ENCODE data around the gene FEZF1.

Gene FEZF1

DNA sequence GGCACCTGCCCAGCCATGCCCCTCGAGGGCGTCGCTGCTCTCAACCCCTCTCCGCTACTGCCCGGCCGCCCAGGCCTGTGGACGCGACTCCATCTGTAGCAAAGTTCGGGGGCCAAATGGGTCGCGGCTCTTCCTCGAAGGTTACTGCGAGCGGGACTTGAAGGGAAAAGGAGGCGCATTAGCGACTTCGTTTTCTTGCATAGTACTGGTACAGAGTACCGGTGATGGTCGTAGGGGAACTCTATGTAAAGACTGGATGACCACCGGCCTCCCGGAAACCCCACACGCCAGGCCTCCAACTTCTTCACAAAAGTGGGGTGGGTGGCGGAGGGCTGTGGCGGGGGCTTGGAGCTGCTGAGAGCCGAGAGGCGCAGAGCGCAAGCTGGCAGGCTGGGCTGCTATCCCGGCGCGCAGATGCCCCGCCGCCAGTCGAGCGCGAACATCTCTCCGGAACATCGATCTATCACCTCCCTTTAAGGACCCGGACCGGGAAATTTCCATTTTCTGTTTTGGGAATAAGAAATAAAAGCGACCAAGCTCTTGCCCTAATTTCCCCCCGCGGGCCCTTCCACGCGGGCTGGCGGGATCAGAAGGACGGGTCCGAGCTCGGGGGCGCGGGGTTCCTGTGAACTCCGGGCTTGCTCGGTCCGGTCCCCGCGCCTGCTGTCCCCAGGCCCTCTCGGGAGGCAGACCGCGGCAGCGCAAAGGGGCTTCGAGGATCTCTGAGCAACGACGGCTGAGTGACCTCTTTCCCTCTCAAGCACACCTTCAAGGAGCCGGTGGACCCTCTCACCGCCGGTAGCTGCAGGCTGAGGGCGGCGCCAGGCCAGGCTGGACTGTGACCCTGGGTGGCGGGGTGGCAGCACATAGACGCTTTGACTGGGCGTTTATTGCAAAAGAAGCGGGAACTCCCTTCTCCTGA, 12.2 kb upstream of the FEZF1 start:
- no peak overlapping the region for H3K4me3 ChIP-seq (ENCODE audit: low read depth, low read length)
- TF ChIP-seq, protein P1, sequence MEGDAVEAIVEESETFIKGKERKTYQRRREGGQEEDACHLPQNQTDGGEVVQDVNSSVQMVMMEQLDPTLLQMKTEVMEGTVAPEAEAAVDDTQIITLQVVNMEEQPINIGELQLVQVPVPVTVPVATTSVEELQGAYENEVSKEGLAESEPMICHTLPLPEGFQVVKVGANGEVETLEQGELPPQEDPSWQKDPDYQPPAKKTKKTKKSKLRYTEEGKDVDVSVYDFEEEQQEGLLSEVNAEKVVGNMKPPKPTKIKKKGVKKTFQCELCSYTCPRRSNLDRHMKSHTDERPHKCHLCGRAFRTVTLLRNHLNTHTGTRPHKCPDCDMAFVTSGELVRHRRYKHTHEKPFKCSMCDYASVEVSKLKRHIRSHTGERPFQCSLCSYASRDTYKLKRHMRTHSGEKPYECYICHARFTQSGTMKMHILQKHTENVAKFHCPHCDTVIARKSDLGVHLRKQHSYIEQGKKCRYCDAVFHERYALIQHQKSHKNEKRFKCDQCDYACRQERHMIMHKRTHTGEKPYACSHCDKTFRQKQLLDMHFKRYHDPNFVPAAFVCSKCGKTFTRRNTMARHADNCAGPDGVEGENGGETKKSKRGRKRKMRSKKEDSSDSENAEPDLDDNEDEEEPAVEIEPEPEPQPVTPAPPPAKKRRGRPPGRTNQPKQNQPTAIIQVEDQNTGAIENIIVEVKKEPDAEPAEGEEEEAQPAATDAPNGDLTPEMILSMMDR (IDR thresholded peaks at IDR 0.05; ENCODE audit: low read depth, low read length), result no peak
- TF ChIP-seq POLR2A (IDR thresholded peaks at IDR 0.05; ENCODE audit: extremely low read depth, insufficient read length) (no peak), MYC (IDR thresholded peaks at IDR 0.05; ENCODE audit: low read depth, low read length) (no peak)
- TF ChIP-seq, protein P2, sequence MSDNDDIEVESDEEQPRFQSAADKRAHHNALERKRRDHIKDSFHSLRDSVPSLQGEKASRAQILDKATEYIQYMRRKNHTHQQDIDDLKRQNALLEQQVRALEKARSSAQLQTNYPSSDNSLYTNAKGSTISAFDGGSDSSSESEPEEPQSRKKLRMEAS (IDR thresholded peaks at IDR 0.05; ENCODE audit: low read depth, low read length), result no peak
- no peak for DNase-seq (ENCODE audit: low read depth)

DNA sequence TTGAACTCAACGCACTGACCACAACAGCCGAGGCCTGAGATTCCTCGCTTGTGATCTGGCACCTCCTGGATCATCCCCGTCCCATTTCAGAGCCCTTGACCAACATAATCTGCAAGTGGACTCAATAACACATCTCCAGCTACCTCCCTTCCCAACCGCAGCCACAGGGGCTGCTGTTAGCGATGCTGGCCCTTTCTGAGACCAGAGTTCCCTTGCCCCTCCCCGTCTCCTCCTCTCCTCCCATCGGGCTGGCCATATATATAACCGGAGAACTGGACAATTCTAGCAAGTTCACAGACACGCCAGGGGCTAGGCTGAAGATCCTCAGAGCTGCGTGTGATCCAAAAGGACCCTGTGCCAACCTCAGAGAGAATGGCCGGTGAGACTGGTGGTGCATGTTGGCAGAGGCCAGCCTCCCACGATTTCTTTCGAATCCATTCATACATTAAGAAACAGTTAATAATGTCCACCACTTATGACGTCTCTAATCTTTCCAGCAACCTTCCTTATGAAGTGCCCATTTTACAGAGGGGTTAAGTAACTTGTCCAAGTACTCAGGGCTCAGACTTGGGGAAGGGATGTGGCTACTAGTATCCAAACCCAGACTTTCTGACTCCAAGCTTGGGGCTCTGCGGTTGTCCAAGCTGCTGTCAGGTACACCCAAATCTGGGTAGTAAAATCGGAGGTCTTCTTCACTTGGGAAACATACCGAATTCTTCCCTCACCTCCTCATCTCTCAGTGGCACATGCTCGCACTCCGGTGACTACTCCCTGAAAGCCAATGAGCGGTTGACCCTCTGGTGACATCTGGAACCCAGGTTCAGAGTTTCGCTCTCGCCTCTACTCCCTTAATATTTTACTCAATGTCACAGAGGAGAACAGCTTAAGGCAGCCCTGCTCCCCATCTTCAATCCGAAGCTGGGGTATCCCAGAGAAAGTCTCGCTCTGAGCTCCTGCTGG, 11.2 kb upstream of the FEZF1 start:
- DNase-seq (ENCODE audit: low read depth), result no peak
- TF ChIP-seq, protein P1 (IDR thresholded peaks at IDR 0.05; ENCODE audit: low read depth, low read length), result no peak
- no peak for TF ChIP-seq POLR2A (IDR thresholded peaks at IDR 0.05; ENCODE audit: extremely low read depth, insufficient read length)
- TF ChIP-seq, protein P2 (IDR thresholded peaks at IDR 0.05; ENCODE audit: low read depth, low read length), result no peak
- no peak for TF ChIP-seq MYC (IDR thresholded peaks at IDR 0.05; ENCODE audit: low read depth, low read length)

DNA sequence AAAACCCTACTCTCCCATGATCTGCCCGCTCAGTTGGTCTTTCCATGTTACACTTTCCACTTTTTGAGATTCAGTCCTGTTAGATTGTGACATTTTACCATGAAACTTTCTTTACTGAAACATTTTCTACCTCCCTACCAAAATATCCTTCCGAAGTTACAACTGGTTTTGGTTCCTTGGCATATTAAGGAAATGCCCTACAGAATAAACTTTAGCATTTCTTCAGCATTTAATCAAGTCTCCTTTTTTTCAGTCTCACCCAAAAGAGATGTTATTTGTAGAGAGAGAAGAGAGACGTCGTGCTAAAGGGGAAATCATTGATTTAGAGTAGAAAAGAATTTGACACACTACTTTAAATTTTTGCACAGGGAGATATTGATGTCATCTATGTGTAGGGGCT, 9.7 kb upstream of the FEZF1 start:
- DNase-seq (ENCODE audit: low read depth), result no peak
- TF ChIP-seq, protein P1 (IDR thresholded peaks at IDR 0.05; ENCODE audit: low read depth, low read length), result no peak
- TF ChIP-seq, protein P2 (IDR thresholded peaks at IDR 0.05; ENCODE audit: low read depth, low read length), result no peak
- no peak for TF ChIP-seq MYC (IDR thresholded peaks at IDR 0.05; ENCODE audit: low read depth, low read length)
- TF ChIP-seq POLR2A (IDR thresholded peaks at IDR 0.05; ENCODE audit: extremely low read depth, insufficient read length), result no peak
- H3K4me3 ChIP-seq (ENCODE audit: low read depth, low read length), result no peak overlapping the region

More for the DNA sequence above, 11.2 kb upstream of the FEZF1 start:
- no peak overlapping the region for H3K4me3 ChIP-seq (ENCODE audit: low read depth, low read length)

DNA sequence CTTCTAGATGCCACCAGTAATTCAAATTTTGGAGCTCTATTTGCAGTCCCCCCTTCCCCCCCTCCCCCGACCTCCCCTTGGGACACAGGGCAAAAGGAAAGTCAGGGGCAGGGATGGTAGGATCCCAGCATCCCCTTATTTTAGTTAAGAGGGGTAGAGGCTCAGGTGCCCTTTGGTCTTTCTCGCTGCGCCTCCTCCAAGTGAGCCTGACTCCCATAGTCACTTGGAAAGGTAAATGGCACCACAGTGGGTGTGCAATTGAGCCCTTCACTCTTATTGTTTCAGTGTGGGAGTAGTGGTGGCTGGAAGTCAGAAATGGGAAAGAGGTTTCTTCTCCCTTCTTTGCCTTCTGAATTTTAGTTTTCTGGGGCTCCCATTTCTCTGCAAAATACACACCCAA, 8.2 kb upstream of the FEZF1 start:
- TF ChIP-seq MYC (IDR thresholded peaks at IDR 0.05; ENCODE audit: low read depth, low read length) (no peak), POLR2A (IDR thresholded peaks at IDR 0.05; ENCODE audit: extremely low read depth, insufficient read length) (no peak)
- TF ChIP-seq, protein P1 (IDR thresholded peaks at IDR 0.05; ENCODE audit: low read depth, low read length), result no peak
- TF ChIP-seq, protein P2 (IDR thresholded peaks at IDR 0.05; ENCODE audit: low read depth, low read length), result no peak
- no peak overlapping the region for H3K4me3 ChIP-seq (ENCODE audit: low read depth, low read length)
- no peak for DNase-seq (ENCODE audit: low read depth)

DNA sequence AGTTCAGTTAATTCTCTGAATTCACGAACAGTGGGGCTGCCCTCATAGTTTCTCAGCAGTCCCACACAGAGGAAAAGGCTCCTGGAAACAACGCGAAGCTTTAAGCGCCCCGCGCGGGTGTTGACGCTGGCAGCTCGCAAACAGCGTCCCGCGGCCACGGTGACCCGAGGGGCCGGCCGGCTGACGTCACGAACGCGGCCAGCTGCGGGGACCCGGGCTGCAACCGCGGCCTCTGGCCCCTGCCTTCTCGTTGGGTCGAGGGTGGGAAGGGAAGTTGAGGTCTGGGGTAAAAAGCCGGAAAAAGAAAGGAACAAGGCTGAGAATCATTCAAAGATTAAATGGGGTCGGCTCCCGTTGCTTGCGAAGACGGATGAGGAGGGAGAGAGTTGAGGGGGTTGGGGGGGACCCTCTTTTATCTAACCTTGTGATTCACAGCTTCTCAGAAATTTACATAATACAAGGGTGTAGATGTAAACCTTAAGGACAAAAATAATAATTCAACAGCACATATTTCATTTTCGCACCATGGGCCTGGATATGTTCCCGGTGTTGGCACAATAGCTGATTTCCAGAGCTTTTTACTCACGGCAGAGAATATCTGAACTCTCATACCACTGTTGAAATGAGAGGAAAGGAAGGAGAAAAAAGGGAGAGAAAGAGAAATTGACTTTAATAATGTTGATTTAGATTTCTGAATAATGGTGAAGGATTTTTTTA, 7.3 kb upstream of the FEZF1 start:
- no peak for TF ChIP-seq POLR2A (IDR thresholded peaks at IDR 0.05; ENCODE audit: extremely low read depth, insufficient read length)
- no peak for TF ChIP-seq MYC (IDR thresholded peaks at IDR 0.05; ENCODE audit: low read depth, low read length)
- TF ChIP-seq, protein P2 (IDR thresholded peaks at IDR 0.05; ENCODE audit: low read depth, low read length), result no peak
- TF ChIP-seq, protein P1 (IDR thresholded peaks at IDR 0.05; ENCODE audit: low read depth, low read length), result no peak
- DNase-seq (ENCODE audit: low read depth), result no peak
- no peak overlapping the region for H3K4me3 ChIP-seq (ENCODE audit: low read depth, low read length)
